C4-2B (cell line): ENCODE results near the gene UNC5C.

ENCODE experiments used
- H3K27ac ChIP-seq: fragments of 450-650 bp; 2 replicates; pipeline ENCODE4 v1.5.1; 2017
- CTCF ChIP-seq: fragments of 450-650 bp; conservative IDR thresholded peaks from 2 replicates; pipeline ENCODE4 v1.5.1; 2017; ENCODE audit warnings: mild to moderate bottlenecking
- ZFX ChIP-seq: fragments of 450-650 bp; IDR thresholded peaks from 2 replicates; pipeline ENCODE4 v1.6.1; 2017

Gene UNC5C

GRCh38 chr4:95204873-95205272 lies 343.9 kb downstream of the UNC5C start:
- TF ChIP-seq CTCF: peak; percentile 55
- TF ChIP-seq ZFX: no peak
- H3K27ac ChIP-seq: no peak overlapping the region

- no peak overlapping the region for H3K27ac ChIP-seq
- TF ChIP-seq ZFX: no peak
- TF ChIP-seq CTCF: no peak
Measured at GRCh38 chr4:95204267-95204844, 344.4 kb downstream of the UNC5C start.

- no peak overlapping the region for H3K27ac ChIP-seq
- TF ChIP-seq CTCF (no peak), ZFX (no peak)
Measured at GRCh38 chr4:95198961-95199360, 349.8 kb downstream of the UNC5C start.

- TF ChIP-seq CTCF (no peak), ZFX (no peak)
- H3K27ac ChIP-seq: no peak overlapping the region
Measured at GRCh38 chr4:95197353-95197752, 351.4 kb downstream of the UNC5C start.

DNA sequence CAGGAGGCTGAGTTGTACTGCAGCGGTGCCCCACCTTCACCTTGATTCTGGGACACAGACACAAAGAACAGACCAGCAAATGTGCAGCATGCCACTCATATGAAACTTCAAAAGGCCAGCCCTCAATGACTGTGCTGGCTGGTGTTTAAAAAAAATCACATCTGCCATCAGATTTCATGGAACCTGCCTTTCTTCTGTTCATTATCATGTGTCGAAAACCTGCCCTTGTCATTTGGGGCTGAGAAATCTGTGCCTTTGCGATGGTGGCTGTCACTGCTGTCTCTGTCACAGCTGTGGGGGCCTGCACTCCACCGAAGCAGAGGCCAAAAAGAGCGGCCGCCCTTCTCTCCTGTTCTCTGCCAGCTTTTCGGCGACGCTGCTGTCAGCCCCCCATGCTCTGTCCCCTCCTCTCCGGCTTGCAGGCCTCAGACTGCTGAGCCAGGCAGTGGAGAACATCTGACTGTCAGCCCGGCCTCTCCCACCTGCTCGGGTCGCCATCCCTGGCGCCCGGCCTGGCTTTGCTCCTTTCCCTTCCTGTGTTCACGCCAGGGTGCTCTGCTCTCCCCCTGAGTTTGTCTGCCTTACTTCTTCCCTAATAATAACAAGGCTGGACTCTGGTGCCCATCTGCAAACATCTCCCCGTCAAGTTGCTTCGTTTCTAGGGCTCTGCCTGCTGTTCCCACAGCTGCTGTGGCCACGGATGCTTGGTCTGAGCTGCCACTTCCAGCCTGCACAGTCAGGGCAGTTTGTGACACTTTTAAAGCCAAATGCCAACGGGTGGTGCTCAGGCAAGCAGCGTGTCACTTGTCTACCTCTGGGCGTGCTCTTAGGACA lies 355.2 kb downstream of the UNC5C start:
- H3K27ac ChIP-seq: no peak overlapping the region

DNA sequence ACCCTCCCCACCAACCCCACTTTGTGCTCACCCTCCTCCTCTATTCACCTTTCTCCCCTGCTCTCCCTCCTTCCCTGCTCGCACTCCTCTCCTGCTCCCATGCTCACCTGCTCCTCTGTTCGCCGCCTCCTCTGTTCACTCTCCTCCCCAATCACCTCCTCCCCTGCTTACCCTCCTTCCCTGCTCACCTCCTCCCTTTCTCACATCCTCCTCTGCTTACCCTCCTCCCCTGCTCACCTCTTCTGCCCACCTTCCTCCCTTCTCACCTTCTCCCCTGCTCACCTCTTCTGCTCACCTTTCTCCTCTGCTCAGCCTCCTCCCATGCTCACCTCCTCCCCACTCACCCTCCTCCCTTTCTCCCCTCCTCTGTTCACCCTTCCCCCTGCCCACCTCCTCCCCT lies 357.2 kb downstream of the UNC5C start:
- no peak for TF ChIP-seq ZFX
- TF ChIP-seq CTCF: no peak
- no peak overlapping the region for H3K27ac ChIP-seq

More for the DNA sequence above, 355.2 kb downstream of the UNC5C start:
- TF ChIP-seq CTCF (no peak), ZFX (no peak)

DNA sequence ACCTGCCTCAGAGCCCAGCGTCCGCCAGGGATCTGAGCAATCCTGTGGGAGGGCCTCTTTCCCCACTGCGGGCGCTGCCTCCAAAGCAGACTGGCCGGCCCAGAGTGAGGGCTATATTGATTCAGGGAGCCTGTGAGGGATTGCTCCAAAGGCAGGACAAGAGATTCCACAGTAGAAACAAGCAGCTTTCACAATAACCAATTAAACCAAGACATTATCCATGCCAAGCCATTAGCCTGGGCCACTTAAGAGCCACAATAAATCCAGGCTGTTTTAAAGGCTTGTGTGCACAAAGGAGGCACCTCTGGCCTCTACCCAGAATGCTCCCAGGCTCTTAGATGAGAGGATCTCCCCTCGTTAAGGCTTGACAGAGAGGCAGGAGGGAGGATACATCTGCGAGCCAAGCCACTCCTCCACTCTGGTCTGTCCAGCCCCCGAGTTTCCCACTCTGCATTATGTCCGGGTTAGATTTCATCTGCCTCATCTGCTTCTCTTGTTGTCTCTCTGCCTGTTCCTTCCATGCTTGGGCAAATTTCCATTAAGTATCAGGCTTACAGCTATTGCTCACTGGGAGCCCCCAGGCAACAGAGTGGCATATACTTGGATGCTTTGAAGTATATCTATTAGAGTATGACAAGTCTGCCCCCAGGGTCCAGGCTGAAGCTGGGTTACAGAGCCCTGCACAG lies 357.9 kb downstream of the UNC5C start:
- TF ChIP-seq CTCF: no peak
- TF ChIP-seq ZFX: no peak
- H3K27ac ChIP-seq: no peak overlapping the region
